Central memory CD8-positive, alpha-beta T cell (primary cell): ENCODE data around the gene GHR.

Experiments
- ATAC-seq: fragments of 150-1000 bp; cut with Tn5 transposase; replicated peaks from 2 replicates; pipeline ENCODE4 v1.10.0; 2022; ENCODE audit warnings: mild to moderate bottlenecking, moderate FRiP score, moderate number of reproducible peaks; ENCODE audit not compliant: poor library complexity, severe bottlenecking; ENCODE audit errors: extremely low read depth
- DNase-seq, 2 donors: peaks; one replicate each; pipeline ENCODE4 v3.0.0; 2021; ENCODE audit warnings: low spot score in 2 of 2
- H3K27ac Mint-ChIP-seq: one replicate; pipeline ENCODE4 v1.8.0; 2022; ENCODE audit warnings: low read depth, mild to moderate bottlenecking, moderate library complexity, mixed read lengths
- H3K27me3 Mint-ChIP-seq: one replicate; pipeline ENCODE4 v1.8.0; 2022; ENCODE audit warnings: mixed read lengths
- H3K36me3 Mint-ChIP-seq: one replicate; pipeline ENCODE4 v1.8.0; 2022; ENCODE audit warnings: mild to moderate bottlenecking, moderate library complexity, mixed read lengths; ENCODE audit not compliant: insufficient read depth
- H3K4me1 Mint-ChIP-seq: one replicate; pipeline ENCODE4 v1.8.0; 2022; ENCODE audit warnings: mixed read lengths
- H3K4me3 Mint-ChIP-seq: one replicate; pipeline ENCODE4 v1.8.0; 2022; ENCODE audit warnings: mild to moderate bottlenecking, moderate library complexity, mixed read lengths
- H3K9me3 Mint-ChIP-seq: one replicate; pipeline ENCODE4 v1.8.0; 2022; ENCODE audit warnings: mixed read lengths

The GHR gene

GRCh38 chr5:42583322-42583721 lies 160.1 kb downstream of the GHR start:
- peaks cover 28% of the 10 kb centered on the region for H3K27me3 Mint-ChIP-seq
- no peak for ATAC-seq
- no peak overlapping the region for H3K27ac Mint-ChIP-seq
- H3K36me3 Mint-ChIP-seq, result no peaks in the 10 kb centered on the region
- no peak for DNase-seq
- no peaks in the 10 kb centered on the region for H3K4me1 Mint-ChIP-seq
- no peak overlapping the region for H3K4me3 Mint-ChIP-seq
- H3K9me3 Mint-ChIP-seq, result no peaks in the 10 kb centered on the region

GRCh38 chr5:42586625-42587024 lies 163.4 kb downstream of the GHR start:
- Mint-ChIP-seq H3K4me3 (no peak overlapping the region), H3K9me3 (no peaks in the 10 kb centered on the region), H3K36me3 (no peaks in the 10 kb centered on the region), H3K4me1 (no peaks in the 10 kb centered on the region), H3K27me3 (peaks cover 40% of the 10 kb centered on the region), H3K27ac (no peak overlapping the region)
- no peak for ATAC-seq
- no peak for DNase-seq

DNA sequence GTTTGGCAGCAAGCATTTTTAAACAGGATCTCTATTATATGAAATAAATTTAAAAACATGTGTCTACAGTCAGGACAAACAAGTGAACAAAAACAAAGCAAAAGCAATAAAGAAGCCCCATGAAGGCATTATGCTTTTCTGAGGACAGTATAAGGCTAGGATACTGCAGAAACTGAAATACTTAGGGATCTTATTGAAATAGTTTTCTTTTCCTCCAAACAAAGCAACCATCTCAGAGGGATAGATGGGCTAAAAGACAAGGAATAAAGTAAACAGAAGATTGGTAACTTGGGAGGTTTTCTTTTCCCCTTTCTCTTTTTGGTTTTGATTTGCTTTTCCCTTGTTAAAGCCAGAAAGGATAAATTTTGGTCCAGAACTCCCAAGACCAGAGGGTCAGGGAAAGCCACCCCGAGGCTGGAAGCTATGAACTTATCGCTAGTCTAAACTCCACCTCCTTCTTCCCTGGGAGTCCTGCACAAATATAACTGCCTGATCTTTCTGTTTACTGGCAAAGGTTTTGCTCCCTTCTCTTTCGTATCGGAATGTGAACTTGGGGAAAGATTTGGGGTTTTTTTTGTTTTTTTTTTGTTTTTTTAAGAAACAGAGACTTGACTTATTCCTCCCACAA lies 164.0 kb downstream of the GHR start:
- ATAC-seq (no peak), DNase-seq (no peak)
- Mint-ChIP-seq H3K4me3 (no peak overlapping the region), H3K4me1 (no peaks in the 10 kb centered on the region), H3K9me3 (no peaks in the 10 kb centered on the region), H3K36me3 (no peaks in the 10 kb centered on the region), H3K27me3 (peaks cover 41% of the 10 kb centered on the region), H3K27ac (no peak overlapping the region)

DNA sequence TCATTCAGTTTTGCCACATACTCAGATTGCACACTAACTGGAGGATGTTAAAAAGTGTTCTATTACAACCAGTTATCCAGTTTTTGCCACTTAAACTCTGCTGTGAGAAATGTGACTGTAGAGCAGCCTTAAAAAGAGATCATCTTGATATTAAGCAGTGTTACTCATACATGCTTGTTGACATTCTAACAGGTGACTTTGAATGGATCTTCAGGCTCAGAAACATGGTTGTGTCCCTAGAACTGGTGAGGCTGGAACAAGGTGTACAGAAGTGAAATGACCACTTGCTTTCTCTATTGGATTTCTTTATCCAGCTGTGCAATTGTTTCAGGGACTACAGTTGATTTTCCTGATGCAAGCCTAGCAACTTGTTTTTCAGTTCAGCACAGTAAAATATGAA lies 167.3 kb downstream of the GHR start:
- Mint-ChIP-seq H3K9me3 (no peaks in the 10 kb centered on the region), H3K27me3 (peaks cover 46% of the 10 kb centered on the region), H3K36me3 (no peaks in the 10 kb centered on the region), H3K4me3 (no peak overlapping the region), H3K27ac (no peak overlapping the region), H3K4me1 (no peaks in the 10 kb centered on the region)
- ATAC-seq (no peak), DNase-seq (no peak)

GRCh38 chr5:42591015-42591414 lies 167.8 kb downstream of the GHR start:
- DNase-seq (no peak), ATAC-seq (no peak)
- H3K9me3 Mint-ChIP-seq, result no peaks in the 10 kb centered on the region
- no peaks in the 10 kb centered on the region for H3K36me3 Mint-ChIP-seq
- no peak overlapping the region for H3K27ac Mint-ChIP-seq
- H3K27me3 Mint-ChIP-seq, result peaks cover 46% of the 10 kb centered on the region
- H3K4me1 Mint-ChIP-seq, result no peaks in the 10 kb centered on the region
- no peak overlapping the region for H3K4me3 Mint-ChIP-seq

- Mint-ChIP-seq H3K4me3 (no peak overlapping the region), H3K4me1 (no peaks in the 10 kb centered on the region), H3K9me3 (no peaks in the 10 kb centered on the region), H3K27ac (no peak overlapping the region), H3K27me3 (peaks cover 43% of the 10 kb centered on the region), H3K36me3 (no peaks in the 10 kb centered on the region)
- ATAC-seq (no peak), DNase-seq (no peak)
Observed at GRCh38 chr5:42592401-42593140, 169.3 kb downstream of the GHR start.

GRCh38 chr5:42593591-42593990 lies 170.4 kb downstream of the GHR start:
- ATAC-seq, result no peak
- no peak overlapping the region for H3K4me3 Mint-ChIP-seq
- DNase-seq, result no peak
- H3K9me3 Mint-ChIP-seq, result no peaks in the 10 kb centered on the region
- no peaks in the 10 kb centered on the region for H3K36me3 Mint-ChIP-seq
- H3K27ac Mint-ChIP-seq, result no peak overlapping the region
- H3K27me3 Mint-ChIP-seq, result peaks cover 32% of the 10 kb centered on the region
- no peaks in the 10 kb centered on the region for H3K4me1 Mint-ChIP-seq

DNA sequence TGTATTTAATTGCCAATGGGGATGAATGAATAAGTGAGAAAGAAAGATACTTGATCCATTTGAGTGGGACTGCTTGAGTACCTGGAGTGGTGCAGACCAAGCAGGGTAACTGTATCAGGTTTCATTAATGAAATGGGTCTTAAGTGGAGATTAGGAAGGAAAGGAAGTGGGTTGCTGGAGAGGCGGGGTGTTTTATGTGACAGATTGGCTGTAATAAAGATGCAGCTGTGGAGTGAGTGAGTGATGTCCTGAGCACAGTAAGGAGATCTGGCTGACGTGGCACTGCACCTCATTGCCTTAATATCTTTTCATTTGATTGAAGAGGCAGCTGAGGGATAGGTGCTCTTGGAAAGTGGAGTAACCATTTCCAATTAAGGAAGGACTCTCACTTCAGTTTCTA lies 172.4 kb downstream of the GHR start:
- ATAC-seq (no peak), DNase-seq (no peak)
- Mint-ChIP-seq H3K4me3 (no peak overlapping the region), H3K36me3 (no peaks in the 10 kb centered on the region), H3K27ac (no peak overlapping the region), H3K9me3 (no peaks in the 10 kb centered on the region), H3K27me3 (peaks cover 18% of the 10 kb centered on the region), H3K4me1 (no peaks in the 10 kb centered on the region)

DNA sequence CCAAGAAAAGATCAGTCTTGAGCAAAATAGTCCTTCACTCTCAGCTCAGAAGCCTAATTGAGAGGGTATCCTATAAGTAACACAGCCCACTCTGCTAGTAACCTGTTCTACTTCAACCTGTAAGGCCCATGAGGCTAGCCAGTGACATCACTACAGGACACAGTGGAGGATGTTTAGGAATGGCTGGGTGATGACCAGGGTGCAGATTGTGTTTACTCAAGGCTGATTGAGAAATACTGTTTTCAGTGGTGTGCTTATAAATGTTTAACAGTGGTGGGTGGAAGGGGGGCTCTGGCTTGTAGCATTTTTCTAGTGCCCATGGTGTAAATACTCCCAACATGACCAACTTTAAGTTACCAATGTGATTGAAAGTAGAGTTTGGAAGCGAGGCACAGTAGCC lies 173.6 kb downstream of the GHR start:
- ATAC-seq (no peak), DNase-seq (no peak)
- Mint-ChIP-seq H3K4me1 (no peaks in the 10 kb centered on the region), H3K9me3 (no peaks in the 10 kb centered on the region), H3K27me3 (peaks cover 9% of the 10 kb centered on the region), H3K4me3 (no peak overlapping the region), H3K27ac (no peak overlapping the region), H3K36me3 (no peaks in the 10 kb centered on the region)

DNA sequence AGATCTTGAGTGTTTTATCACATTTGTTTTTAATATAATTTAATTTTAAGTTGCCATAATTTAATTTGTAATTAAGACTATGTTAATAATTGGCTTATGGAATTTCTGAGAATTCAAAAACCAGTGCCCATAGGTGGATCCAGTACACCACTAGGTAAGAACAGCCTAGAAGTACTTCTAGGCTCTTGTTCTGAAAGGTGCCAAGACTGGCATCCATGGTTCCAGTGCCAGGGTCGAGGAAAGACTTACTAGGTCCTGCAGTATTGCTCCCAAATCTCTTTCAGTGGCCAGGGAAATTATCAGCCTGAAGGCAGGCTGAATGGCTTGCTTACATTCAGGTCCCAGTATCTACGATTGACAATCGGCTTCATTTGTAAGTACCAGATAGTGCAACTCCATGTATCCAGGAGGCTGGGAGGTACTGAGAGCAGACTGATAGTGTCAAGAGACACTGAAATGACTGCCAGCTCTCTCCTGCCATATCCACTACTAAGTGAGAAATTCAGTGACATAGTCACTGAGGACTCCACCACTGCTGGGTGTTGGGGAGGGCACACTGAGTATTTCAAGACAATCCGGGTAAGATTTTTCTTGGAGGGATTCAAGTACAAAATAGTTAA lies 174.2 kb downstream of the GHR start:
- Mint-ChIP-seq H3K9me3 (no peaks in the 10 kb centered on the region), H3K27me3 (peaks cover 4% of the 10 kb centered on the region), H3K36me3 (no peaks in the 10 kb centered on the region), H3K4me3 (no peak overlapping the region), H3K27ac (no peak overlapping the region), H3K4me1 (no peaks in the 10 kb centered on the region)
- DNase-seq (no peak), ATAC-seq (no peak)

DNA sequence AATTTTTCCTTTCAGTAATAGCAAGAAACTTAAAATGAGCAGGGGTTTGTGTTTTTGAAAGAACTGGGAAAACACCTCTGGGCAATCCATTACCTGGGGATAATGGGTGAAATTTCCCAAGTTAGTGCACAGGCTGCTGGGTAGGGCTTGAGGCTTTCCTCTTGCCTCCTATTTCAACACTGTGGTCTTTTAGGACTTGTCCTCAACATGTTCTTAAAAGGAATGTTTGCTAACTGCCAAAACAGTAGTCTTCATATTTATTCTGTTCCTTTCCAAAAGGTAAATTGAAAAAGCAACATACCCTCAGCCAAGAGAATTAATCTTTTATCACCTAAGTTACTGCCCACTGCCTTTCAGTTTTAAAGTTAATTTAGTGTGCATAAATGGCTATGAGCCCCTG lies 175.1 kb downstream of the GHR start:
- no peak for ATAC-seq
- peaks cover 9% of the 10 kb centered on the region for H3K27me3 Mint-ChIP-seq

DNA sequence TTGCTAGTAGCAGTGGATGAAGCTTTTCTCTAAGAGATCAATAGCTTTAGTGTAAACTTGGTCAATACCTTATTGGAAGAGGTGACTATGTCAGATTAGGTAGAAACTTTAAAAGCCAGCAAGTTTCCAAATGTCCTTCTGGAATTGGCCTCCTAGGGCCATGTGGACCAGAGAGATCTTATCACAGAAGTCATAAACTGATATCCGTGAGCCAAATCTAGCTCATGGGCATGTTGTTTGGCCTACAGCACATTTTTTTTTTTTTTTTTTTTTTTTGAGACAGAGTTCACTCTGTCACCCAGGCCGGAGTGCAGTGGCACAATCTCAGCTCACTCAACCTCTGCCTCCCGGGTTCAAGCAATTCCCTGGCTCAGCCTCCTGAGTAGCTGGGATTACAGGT lies 175.9 kb downstream of the GHR start:
- DNase-seq (no peak), ATAC-seq (no peak)
- peaks cover 15% of the 10 kb centered on the region for H3K27me3 Mint-ChIP-seq
- no peaks in the 10 kb centered on the region for H3K4me1 Mint-ChIP-seq
- H3K27ac Mint-ChIP-seq, result no peak overlapping the region
- H3K4me3 Mint-ChIP-seq, result no peak overlapping the region
- no peaks in the 10 kb centered on the region for H3K9me3 Mint-ChIP-seq
- H3K36me3 Mint-ChIP-seq, result no peaks in the 10 kb centered on the region

More for the DNA sequence above, 175.1 kb downstream of the GHR start:
- H3K9me3 Mint-ChIP-seq, result no peaks in the 10 kb centered on the region
- H3K4me3 Mint-ChIP-seq, result no peak overlapping the region
- no peaks in the 10 kb centered on the region for H3K36me3 Mint-ChIP-seq
- no peaks in the 10 kb centered on the region for H3K4me1 Mint-ChIP-seq
- DNase-seq, result no peak
- H3K27ac Mint-ChIP-seq, result no peak overlapping the region

DNA sequence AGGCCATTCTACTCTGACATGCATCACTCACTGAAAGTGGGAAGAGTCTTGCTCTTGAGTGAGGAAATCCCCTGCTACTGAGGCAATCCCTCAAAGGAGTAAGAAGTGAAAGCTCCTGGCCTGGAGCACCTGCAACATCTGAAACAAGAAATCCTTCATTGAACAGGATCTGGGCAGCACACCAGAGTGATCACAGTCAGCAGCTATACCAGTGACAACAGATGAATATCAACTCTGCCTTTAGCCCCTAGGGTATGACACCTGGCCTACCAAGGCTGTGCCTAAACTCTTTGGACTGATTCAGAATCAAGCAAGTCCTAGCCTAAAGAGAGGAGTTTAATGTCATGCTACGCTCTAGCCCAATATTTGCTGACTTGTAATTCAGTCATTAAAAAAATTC lies 177.2 kb downstream of the GHR start:
- H3K27ac Mint-ChIP-seq, result no peak overlapping the region
- DNase-seq, result no peak
- no peaks in the 10 kb centered on the region for H3K4me1 Mint-ChIP-seq
- H3K36me3 Mint-ChIP-seq, result no peaks in the 10 kb centered on the region
- ATAC-seq, result no peak
- peaks cover 15% of the 10 kb centered on the region for H3K27me3 Mint-ChIP-seq
- H3K9me3 Mint-ChIP-seq, result no peaks in the 10 kb centered on the region
- no peak overlapping the region for H3K4me3 Mint-ChIP-seq
